PC-9 (cell line): ENCODE data around the gene CALHM2. TPM values are rescaled to one million over a fixed set of nuclear protein-coding genes. Genes with fewer than 3 reads are reported as not detected.

ENCODE experiments used
- BruUV-seq: library from RNA; stranded (reverse); fragments of 400-500 nt; replicated peaks from 2 replicates; lab custom pipeline; 2021; lab: Mats Ljungman, UMichigan
- CTCF ChIA-PET: fragments of 300-600 bp; sonication (Branson Sonifier 250); formaldehyde crosslinking; loops from one replicate; lab custom pipeline; 2022; ENCODE audit warnings: antibody characterized with exemption; lab: Charles Lee
- POLR2A ChIA-PET: fragments of 300-600 bp; sonication (Branson Sonifier 250); formaldehyde crosslinking; loops from one replicate; lab custom pipeline; 2022; ENCODE audit warnings: antibody characterized with exemption; ENCODE audit not compliant: unreplicated experiment; lab: Charles Lee
- DNase-seq, 2 experiments: peaks; one replicate each; pipeline versions ENCODE4 v3.0.0 to v3.0.0-alpha.2; 2015 to 2022; ENCODE audit warnings: mixed read lengths in 1 of 2
- H2AFZ ChIP-seq: fragments of 200-600 bp; sonication (generic); 2 replicates; pipeline ENCODE4 v1.8.1; 2017; ENCODE audit warnings: antibody characterized with exemption
- H3F3A ChIP-seq: fragments of 200-600 bp; sonication (generic); 2 replicates; pipeline ENCODE4 v1.8.1; 2017; ENCODE audit warnings: antibody characterized with exemption, mild to moderate bottlenecking, low read depth; ENCODE audit not compliant: insufficient read depth
- H3K27ac ChIP-seq: fragments of 200-600 bp; sonication (generic); 2 replicates; pipeline ENCODE4 v1.6.1; 2016; ENCODE audit warnings: mixed run types
- H3K27me3 ChIP-seq: fragments of 200-600 bp; sonication (generic); 2 replicates; pipeline ENCODE4 v1.6.1; 2016; ENCODE audit warnings: low read depth, mixed run types; ENCODE audit not compliant: insufficient read depth
- H3K36me3 ChIP-seq: fragments of 200-600 bp; sonication (generic); 2 replicates; pipeline ENCODE4 v1.6.1; 2016; ENCODE audit warnings: low read depth, mixed run types
- H3K4me1 ChIP-seq: fragments of 200-600 bp; sonication (generic); replicated peaks from 2 replicates; pipeline ENCODE4 v1.6.1; 2016; ENCODE audit warnings: mixed run types; ENCODE audit not compliant: insufficient read depth
- H3K4me2 ChIP-seq: fragments of 200-600 bp; sonication (generic); 2 replicates; pipeline ENCODE4 v1.6.1; 2017; ENCODE audit warnings: mixed run types
- H3K4me3 ChIP-seq: fragments of 200-600 bp; sonication (generic); 2 replicates; pipeline ENCODE4 v1.6.1; 2016; ENCODE audit warnings: mixed run types
- H3K79me2 ChIP-seq: fragments of 200-600 bp; sonication (generic); 2 replicates; pipeline ENCODE4 v1.6.1; 2017; ENCODE audit warnings: low read depth, mixed run types
- H3K9me2 ChIP-seq: fragments of 200-600 bp; sonication (generic); 2 replicates; pipeline ENCODE4 v1.8.1; 2017; ENCODE audit warnings: mild to moderate bottlenecking; ENCODE audit not compliant: insufficient read depth
- H3K9me3 ChIP-seq: fragments of 200-600 bp; sonication (generic); 2 replicates; pipeline ENCODE4 v1.8.1; 2016; ENCODE audit warnings: low read depth; ENCODE audit not compliant: insufficient read depth
- H4K20me1 ChIP-seq: fragments of 200-600 bp; sonication (generic); 2 replicates; pipeline ENCODE4 v1.8.1; 2017; ENCODE audit not compliant: insufficient read depth
- EZH2 ChIP-seq: fragments of 200-600 bp; sonication (generic); IDR thresholded peaks from 2 replicates; pipeline ENCODE4 v1.8.0; 2017; ENCODE audit warnings: antibody characterized with exemption, low read depth
- intact Hi-C: fragments of 100-400 bp; cut with micrococcal nuclease; formaldehyde crosslinking; loops from one replicate; pipeline ENCODE4 v1.10.0; 2022; ENCODE audit not compliant: unreplicated experiment
- total RNA-seq: library from RNA; stranded (reverse); gene quantifications from 2 replicates; pipeline ENCODE4 v1.2.3, GENCODE V29; 2021
- TF ChIP-seq, protein P1 (sequence below): fragments of 200-600 bp; sonication (generic); conservative IDR thresholded peaks from 2 replicates; pipeline ENCODE4 v1.6.1; 2017; ENCODE audit warnings: mixed run types, antibody characterized with exemption, mild to moderate bottlenecking, moderate library complexity

CALHM2 gene
- total RNA-seq, 1 experiment from 2014 or later = 54.1 TPM

DNA sequence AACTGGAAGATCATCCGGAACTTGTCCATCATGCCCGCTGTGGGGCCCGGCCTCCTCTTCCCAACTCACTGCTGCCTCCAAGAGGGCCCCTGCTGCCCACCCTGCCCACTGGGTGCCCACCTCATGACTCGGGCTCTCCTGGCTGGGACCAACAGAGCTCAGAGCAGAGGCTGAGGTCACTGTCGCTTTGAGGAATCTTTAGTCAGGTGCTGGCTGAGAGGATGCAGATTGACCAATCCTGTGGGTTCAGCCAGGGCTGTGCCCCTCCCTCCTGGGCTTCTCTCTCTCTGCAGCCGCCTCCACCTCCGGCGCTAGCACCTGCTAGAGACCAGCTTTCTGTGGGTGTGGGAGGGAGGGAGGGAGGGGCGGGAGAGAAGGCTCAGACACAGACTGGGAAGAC lies 6.5 kb upstream of the CALHM2 start, which contains the start of gene CALHM1:
Gene CALHM1, minus strand, starts transcription at position 181 of the 400 bp plus-strand sequence. Its CDS starts 149 bp downstream, at position 32.
- Histone ChIP-seq H3K4me1 (peaks cover 13% of the 10 kb centered on the region; the same call in 1 of the 2 replicates), H3F3A (peaks cover 3% of the 10 kb centered on the region; the same call in 1 of the 2 replicates), H3K36me3 (no peaks in the 10 kb centered on the region), H4K20me1 (no peaks in the 10 kb centered on the region), H2AFZ (no peak within 1 kb of the TSS), H3K9me2 (no peaks in the 10 kb centered on the region), H3K4me2 (no peak within 1 kb of the TSS), H3K4me3 (no peak within 1 kb of the TSS), H3K9me3 (no peaks in the 10 kb centered on the region), H3K79me2 (no peaks in the 10 kb centered on the region), H3K27me3 (no peaks in the 10 kb centered on the region), H3K27ac (no peak within 1 kb of the TSS)
- no peak for TF ChIP-seq EZH2
- TF ChIP-seq, protein P1, sequence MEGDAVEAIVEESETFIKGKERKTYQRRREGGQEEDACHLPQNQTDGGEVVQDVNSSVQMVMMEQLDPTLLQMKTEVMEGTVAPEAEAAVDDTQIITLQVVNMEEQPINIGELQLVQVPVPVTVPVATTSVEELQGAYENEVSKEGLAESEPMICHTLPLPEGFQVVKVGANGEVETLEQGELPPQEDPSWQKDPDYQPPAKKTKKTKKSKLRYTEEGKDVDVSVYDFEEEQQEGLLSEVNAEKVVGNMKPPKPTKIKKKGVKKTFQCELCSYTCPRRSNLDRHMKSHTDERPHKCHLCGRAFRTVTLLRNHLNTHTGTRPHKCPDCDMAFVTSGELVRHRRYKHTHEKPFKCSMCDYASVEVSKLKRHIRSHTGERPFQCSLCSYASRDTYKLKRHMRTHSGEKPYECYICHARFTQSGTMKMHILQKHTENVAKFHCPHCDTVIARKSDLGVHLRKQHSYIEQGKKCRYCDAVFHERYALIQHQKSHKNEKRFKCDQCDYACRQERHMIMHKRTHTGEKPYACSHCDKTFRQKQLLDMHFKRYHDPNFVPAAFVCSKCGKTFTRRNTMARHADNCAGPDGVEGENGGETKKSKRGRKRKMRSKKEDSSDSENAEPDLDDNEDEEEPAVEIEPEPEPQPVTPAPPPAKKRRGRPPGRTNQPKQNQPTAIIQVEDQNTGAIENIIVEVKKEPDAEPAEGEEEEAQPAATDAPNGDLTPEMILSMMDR = no peak
- CTCF ChIA-PET = no interaction called here
- BruUV-seq = no TSS peak
- no peak for DNase-seq
- intact Hi-C loops = no loop called here
- POLR2A ChIA-PET = no interaction called here

DNA sequence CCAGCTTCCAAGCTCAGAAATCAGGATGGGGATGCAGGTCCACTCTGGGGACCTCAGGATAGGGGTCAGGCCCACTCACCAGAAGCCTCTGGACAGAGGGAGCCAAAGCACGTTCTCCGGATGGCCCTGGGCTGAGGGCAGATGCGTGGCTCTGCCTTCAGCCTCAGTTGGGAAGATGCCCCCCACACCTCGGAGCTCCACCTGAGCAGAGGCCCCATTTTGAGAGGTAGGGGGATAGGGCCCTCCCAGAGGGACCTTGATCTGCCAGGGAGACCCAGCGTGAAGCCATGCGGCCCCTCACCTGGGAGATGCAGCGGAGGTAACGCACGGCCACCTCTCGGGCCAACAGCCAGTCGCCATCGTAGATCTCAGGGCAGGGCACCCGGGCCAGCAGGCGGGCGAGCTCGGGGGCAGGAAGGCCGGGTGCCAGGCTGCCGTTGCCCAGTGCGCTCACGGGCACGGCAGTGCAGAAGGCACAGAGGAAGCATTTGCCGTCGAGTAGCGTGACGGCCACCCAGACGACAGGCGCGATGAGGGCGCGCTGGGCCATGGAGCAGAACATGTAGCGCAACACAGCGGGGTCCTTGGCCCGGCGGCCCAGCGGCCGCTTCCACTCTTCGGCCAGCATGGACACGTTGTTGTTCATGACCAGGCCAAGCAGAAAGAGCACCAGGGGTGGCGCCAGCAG lies 5.9 kb upstream of the CALHM2 start:
- Histone ChIP-seq H4K20me1 (no peaks in the 10 kb centered on the region), H3K27me3 (no peaks in the 10 kb centered on the region), H2AFZ (no peak overlapping the region), H3K36me3 (no peaks in the 10 kb centered on the region), H3K9me3 (no peaks in the 10 kb centered on the region), H3K4me3 (no peak overlapping the region), H3K4me2 (no peak overlapping the region), H3K4me1 (peaks cover 13% of the 10 kb centered on the region), H3K27ac (no peak overlapping the region), H3K9me2 (no peaks in the 10 kb centered on the region), H3F3A (peaks cover 3% of the 10 kb centered on the region; the same call in 1 of the 2 replicates), H3K79me2 (peaks cover 3% of the 10 kb centered on the region; the same call in 1 of the 2 replicates)
- ChIA-PET CTCF (no interaction called here), POLR2A (no interaction called here)
- no peak for TF ChIP-seq EZH2
- TF ChIP-seq, protein P1 = no peak
- intact Hi-C loops = no loop called here
- BruUV-seq = no TSS peak
- DNase-seq = no peak

DNA sequence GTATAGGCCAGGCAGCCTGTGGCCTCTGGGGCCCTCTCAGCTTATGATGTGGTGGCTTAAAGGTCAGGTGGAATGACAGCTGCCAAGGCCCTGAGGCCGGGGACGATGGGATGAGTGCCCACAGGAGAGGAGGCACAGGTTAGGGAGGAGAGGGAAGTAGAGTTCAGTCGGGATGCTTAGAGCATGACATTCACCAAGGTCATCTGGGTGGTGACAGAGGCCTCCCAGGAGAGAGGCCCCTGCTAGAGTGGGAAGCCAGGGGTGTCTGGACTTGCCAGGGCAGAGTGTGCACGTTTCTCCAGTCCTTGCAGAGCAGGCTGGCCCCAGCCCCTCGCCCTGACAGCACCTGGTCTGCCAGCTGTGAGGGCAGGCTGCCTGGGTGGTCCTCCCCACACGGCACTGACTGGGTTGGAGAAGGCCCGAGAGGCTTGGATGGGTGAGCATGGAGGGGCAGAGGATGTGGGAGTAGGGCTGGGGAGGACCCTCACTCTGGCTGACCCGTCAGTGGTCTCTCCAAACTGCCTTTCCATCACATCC lies 5.1 kb upstream of the CALHM2 start:
- Histone ChIP-seq H3K4me3 (no peak overlapping the region), H3K4me1 (peaks cover 20% of the 10 kb centered on the region), H3F3A (peaks cover 3% of the 10 kb centered on the region; the same call in 1 of the 2 replicates), H3K79me2 (peaks cover 3% of the 10 kb centered on the region; the same call in 1 of the 2 replicates), H3K9me2 (no peaks in the 10 kb centered on the region), H2AFZ (no peak overlapping the region), H3K4me2 (no peak overlapping the region), H3K36me3 (no peaks in the 10 kb centered on the region), H3K27ac (no peak overlapping the region), H4K20me1 (no peaks in the 10 kb centered on the region), H3K9me3 (no peaks in the 10 kb centered on the region), H3K27me3 (no peaks in the 10 kb centered on the region)
- CTCF ChIA-PET = no interaction called here
- POLR2A ChIA-PET = no interaction called here
- TF ChIP-seq EZH2 = no peak
- TF ChIP-seq, protein P1 = no peak
- intact Hi-C loops = no loop called here
- no peak for DNase-seq
- BruUV-seq = no TSS peak
